ENCODE data around the gene WNT6. TPM values are rescaled to one million over a fixed set of nuclear protein-coding genes. Genes with fewer than 3 reads are reported as not detected.

The WNT6 gene
- not detected for total RNA-seq

DNA sequence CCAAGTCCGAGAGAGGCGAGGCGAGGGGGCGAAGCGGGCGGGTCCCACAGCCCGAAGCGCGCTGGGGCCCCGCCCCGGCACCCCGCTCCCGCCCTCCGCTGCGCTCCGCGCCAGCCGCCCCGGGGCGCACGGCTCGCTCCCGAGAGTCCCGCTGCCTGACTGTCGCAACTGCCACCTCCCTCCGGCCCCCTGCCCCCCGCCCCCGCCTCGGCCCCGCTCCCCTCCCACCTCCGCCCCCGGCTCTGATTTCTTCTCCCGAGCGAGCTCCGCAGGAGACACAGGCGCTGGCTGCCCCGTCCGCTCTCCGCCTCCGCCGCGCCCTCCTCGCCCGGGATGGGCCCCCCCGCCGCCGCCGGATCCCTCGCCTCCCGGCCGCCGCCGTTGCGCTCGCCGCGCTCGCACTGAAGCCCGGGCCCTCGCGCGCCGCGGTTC, at the start of gene WNT6:
Gene WNT6, plus strand, starts transcription at position 250 of the 432 bp plus-strand sequence. CDS start 233 bp downstream, outside the sequence.
- H3K36me3 Mint-ChIP-seq (ENCODE audit: low read depth): no peaks in the 10 kb centered on the region
- H3K4me3 Mint-ChIP-seq: no peak within 1 kb of the TSS
- ChIA-PET CTCF (no interaction called here), POLR2A (no interaction called here)
- H3K27me3 Mint-ChIP-seq: peaks cover 81% of the 10 kb centered on the region
- no peak within 1 kb of the TSS for H3K27ac Mint-ChIP-seq
- no peak for DNase-seq
- H3K9me3 Mint-ChIP-seq: no peaks in the 10 kb centered on the region
- peaks cover 5% of the 10 kb centered on the region for H3K4me1 Mint-ChIP-seq

DNA sequence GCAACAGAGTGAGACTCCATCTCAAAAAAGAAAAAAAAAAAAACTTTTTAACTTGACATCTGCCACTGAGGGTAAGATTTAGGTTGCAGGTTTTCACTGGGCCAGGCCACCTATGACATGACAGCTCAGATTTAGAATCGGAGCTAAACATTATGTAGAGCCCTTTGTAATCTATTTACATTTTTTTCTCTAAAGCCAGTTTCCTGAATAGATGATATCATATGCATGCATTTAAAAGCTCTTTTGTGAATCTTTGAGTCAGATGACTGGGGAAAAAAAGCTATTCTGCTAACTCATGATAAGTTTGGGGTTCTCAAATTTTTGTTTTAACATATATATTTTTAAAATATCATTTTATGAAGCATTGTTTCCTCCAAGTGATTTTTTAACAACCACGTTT, 49.3 kb upstream of the WNT6 start:
- H3K36me3 Mint-ChIP-seq (ENCODE audit: low read depth): no peaks in the 10 kb centered on the region
- no peak overlapping the region for H3K4me3 Mint-ChIP-seq
- ChIA-PET CTCF (interaction anchor here (1.0 to 1.2 kb wide), 2 partner anchors 37 to 88 kb away, joined by 3 read pairs; no protein-coding TSS in a partner anchor), POLR2A (interaction anchor here (0.7 kb wide), 1 partner anchor 22 kb away, joined by 4 read pairs; no protein-coding TSS in a partner anchor)
- H3K9me3 Mint-ChIP-seq: no peaks in the 10 kb centered on the region
- peaks cover 5% of the 10 kb centered on the region for H3K4me1 Mint-ChIP-seq
- peaks cover 19% of the 10 kb centered on the region for H3K27me3 Mint-ChIP-seq
- no peak for DNase-seq
- H3K27ac Mint-ChIP-seq: no peak overlapping the region

DNA sequence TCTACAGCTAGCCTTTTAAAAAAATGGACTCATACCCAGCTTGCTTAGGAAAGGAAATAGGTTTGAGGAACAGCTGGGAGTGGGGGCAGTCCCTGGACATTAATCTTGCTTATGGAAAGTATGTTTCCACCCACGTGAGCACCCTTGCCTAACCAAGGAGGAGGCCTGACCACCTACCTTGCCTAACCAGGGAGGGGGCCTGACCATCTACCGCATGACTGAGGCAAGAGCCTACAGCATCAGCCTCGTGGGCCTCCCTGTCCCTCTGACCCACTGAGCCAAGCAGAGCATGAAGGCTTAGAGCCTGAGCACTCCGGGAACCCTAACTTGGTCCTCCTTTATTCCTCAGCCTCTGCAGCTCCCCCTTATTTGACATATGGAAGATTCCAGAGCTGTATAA, 48.2 kb upstream of the WNT6 start:
- Mint-ChIP-seq H3K9me3 (no peaks in the 10 kb centered on the region), H3K27ac (no peak overlapping the region), H3K4me1 (peaks cover 3% of the 10 kb centered on the region), H3K27me3 (peaks cover 13% of the 10 kb centered on the region), H3K36me3 (ENCODE audit: low read depth) (no peaks in the 10 kb centered on the region), H3K4me3 (no peak overlapping the region)
- ChIA-PET POLR2A (no interaction called here), CTCF (no interaction called here)
- no peak for DNase-seq

DNA sequence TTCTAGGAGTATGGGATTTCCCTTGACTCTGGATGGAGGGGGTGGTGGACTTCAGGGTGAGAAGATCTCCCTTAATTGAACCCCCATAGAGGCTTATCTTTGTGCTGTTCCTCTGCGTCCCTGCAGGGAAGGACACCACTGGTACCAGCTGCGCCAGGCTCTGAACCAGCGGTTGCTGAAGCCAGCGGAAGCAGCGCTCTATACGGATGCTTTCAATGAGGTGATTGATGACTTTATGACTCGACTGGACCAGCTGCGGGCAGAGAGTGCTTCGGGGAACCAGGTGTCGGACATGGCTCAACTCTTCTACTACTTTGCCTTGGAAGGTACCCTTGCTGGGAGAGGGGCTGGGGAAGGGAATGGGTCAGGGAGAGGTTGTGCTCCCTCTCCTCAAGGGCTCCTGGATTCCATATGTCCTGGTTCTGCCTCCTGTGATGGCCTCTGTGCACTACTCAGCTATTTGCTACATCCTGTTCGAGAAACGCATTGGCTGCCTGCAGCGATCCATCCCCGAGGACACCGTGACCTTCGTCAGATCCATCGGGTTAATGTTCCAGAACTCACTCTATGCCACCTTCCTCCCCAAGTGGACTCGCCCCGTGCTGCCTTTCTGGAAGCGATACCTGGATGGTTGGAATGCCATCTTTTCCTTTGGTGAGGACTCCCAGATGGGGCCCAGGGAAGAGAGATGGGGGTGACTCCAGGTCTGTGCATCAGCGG, 47.3 kb upstream of the WNT6 start:
- CTCF ChIA-PET: no interaction called here
- Mint-ChIP-seq H3K9me3 (no peaks in the 10 kb centered on the region), H3K36me3 (ENCODE audit: low read depth) (no peaks in the 10 kb centered on the region), H3K27me3 (peaks cover 14% of the 10 kb centered on the region), H3K4me3 (no peak overlapping the region), H3K4me1 (no peaks in the 10 kb centered on the region), H3K27ac (no peak overlapping the region)
- no peak for DNase-seq
- POLR2A ChIA-PET: no interaction called here

DNA sequence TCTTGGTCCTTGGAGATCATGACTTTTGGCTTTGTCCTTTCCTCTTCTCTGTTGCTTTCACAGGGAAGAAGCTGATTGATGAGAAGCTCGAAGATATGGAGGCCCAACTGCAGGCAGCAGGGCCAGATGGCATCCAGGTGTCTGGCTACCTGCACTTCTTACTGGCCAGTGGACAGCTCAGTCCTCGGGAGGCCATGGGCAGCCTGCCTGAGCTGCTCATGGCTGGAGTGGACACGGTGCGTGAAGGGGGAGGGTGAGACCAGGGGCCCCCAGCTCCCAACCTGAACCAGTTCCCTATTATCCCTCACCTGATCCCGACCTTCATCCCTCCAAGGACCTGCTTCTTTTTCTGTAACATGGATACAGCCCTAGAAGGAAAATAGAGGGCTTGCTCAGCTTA, 46.7 kb upstream of the WNT6 start:
- no peak for DNase-seq
- Mint-ChIP-seq H3K4me1 (no peaks in the 10 kb centered on the region), H3K36me3 (ENCODE audit: low read depth) (no peaks in the 10 kb centered on the region), H3K4me3 (no peak overlapping the region), H3K9me3 (no peaks in the 10 kb centered on the region), H3K27ac (no peak overlapping the region), H3K27me3 (peaks cover 18% of the 10 kb centered on the region)
- ChIA-PET CTCF (no interaction called here), POLR2A (no interaction called here)

DNA sequence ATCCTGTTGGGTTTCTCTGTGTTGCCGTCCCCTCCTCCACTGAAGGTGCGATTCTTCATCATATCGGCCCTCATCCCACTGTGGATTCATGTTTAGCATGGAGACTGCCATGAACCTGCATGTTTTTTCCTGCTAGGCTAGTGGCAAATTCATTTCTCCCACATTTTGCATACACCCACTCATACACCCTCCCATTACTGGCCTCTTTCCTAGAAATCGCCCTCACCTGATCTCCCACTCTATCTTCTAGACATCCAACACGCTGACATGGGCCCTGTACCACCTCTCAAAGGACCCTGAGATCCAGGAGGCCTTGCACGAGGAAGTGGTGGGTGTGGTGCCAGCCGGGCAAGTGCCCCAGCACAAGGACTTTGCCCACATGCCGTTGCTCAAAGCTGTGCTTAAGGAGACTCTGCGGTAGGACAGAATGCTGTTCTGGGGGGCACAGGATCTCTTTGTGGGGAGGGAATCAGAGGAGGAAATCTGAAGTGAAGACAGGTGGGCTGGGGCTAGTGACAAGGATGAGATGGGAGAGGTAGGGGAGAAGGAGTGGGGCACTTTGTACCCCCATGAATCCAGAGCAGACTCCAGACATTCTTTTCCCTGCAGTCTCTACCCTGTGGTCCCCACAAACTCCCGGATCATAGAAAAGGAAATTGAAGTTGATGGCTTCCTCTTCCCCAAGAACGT, 45.7 kb upstream of the WNT6 start:
- no peaks in the 10 kb centered on the region for H3K4me1 Mint-ChIP-seq
- H3K27ac Mint-ChIP-seq: no peak overlapping the region
- CTCF ChIA-PET: no interaction called here
- POLR2A ChIA-PET: no interaction called here
- no peak for DNase-seq
- H3K4me3 Mint-ChIP-seq: no peak overlapping the region
- no peaks in the 10 kb centered on the region for H3K36me3 Mint-ChIP-seq (ENCODE audit: low read depth)
- peaks cover 24% of the 10 kb centered on the region for H3K27me3 Mint-ChIP-seq
- no peaks in the 10 kb centered on the region for H3K9me3 Mint-ChIP-seq

DNA sequence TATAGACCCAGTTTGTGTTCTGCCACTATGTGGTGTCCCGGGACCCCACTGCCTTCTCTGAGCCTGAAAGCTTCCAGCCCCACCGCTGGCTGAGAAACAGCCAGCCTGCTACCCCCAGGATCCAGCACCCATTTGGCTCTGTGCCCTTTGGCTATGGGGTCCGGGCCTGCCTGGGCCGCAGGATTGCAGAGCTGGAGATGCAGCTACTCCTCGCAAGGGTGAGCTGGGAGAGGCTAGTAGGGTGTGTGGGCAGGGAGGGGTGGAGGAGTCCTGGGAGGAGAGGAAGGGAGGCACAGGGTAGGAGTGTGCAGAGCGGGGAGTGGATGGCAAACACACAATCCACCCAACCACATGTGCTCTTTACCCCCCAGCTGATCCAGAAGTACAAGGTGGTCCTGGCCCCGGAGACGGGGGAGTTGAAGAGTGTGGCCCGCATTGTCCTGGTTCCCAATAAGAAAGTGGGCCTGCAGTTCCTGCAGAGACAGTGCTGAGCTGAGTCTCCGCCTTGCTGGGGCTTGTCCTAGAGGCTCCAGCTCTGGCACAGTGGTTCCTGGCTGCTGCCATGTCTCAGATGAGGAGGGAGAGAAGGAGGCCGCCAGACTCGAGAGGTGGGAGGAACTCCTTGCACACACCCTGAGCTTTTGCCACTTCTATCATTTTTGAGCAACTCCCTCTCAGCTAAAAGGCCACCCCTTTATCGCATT, 44.9 kb upstream of the WNT6 start:
- no peak overlapping the region for H3K4me3 Mint-ChIP-seq
- ChIA-PET CTCF (no interaction called here), POLR2A (no interaction called here)
- H3K36me3 Mint-ChIP-seq (ENCODE audit: low read depth): no peaks in the 10 kb centered on the region
- no peaks in the 10 kb centered on the region for H3K4me1 Mint-ChIP-seq
- DNase-seq: no peak
- peaks cover 18% of the 10 kb centered on the region for H3K27me3 Mint-ChIP-seq
- H3K9me3 Mint-ChIP-seq: no peaks in the 10 kb centered on the region
- H3K27ac Mint-ChIP-seq: no peak overlapping the region

DNA sequence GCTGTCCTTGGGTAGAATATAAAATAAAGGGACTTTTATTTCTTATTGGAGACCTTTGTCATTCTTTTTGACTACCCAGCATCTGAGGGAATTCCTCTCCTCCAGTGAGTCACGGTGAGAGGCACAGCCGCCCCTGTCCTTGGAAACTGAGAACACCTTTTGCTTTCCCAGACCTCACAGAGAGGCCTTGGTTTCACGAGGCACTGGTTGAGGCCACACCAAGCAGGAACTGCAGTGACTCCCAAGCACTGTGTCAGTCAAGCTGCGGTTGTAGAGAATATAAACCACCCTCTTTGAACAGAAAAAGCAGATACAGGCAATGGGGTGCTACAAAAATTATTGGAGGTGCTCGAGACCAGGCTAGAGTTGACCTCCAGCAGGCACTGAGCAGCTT, 44.4 kb upstream of the WNT6 start:
- CTCF ChIA-PET: no interaction called here
- no peak overlapping the region for H3K4me3 Mint-ChIP-seq
- no peak overlapping the region for H3K27ac Mint-ChIP-seq
- H3K27me3 Mint-ChIP-seq: peaks cover 18% of the 10 kb centered on the region
- DNase-seq: no peak
- H3K36me3 Mint-ChIP-seq (ENCODE audit: low read depth): no peaks in the 10 kb centered on the region
- POLR2A ChIA-PET: no interaction called here
- H3K4me1 Mint-ChIP-seq: no peaks in the 10 kb centered on the region
- no peaks in the 10 kb centered on the region for H3K9me3 Mint-ChIP-seq

DNA sequence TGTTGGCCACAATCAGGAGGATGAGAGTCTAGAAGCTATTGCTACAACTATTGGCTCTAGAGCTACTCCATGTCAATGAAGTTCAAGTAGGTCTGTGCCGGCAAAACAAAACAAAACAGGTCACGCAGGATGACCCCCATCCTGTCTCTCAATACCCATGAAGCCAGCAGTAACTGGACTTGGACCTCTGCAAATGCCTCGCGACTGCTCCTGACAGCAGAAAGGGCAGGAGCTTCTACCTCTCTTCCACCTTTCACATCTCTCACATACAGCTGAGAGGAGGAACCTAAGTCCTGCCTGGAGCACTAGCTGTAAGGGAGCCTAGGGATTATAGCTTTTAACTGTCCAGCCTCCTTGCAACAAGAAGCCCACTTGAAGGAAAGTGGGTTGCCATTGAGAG, 44.0 kb upstream of the WNT6 start:
- H3K4me1 Mint-ChIP-seq: no peaks in the 10 kb centered on the region
- CTCF ChIA-PET: no interaction called here
- no peaks in the 10 kb centered on the region for H3K36me3 Mint-ChIP-seq (ENCODE audit: low read depth)
- POLR2A ChIA-PET: no interaction called here
- H3K9me3 Mint-ChIP-seq: no peaks in the 10 kb centered on the region
- H3K27ac Mint-ChIP-seq: no peak overlapping the region
- H3K4me3 Mint-ChIP-seq: no peak overlapping the region
- no peak for DNase-seq
- peaks cover 18% of the 10 kb centered on the region for H3K27me3 Mint-ChIP-seq

DNA sequence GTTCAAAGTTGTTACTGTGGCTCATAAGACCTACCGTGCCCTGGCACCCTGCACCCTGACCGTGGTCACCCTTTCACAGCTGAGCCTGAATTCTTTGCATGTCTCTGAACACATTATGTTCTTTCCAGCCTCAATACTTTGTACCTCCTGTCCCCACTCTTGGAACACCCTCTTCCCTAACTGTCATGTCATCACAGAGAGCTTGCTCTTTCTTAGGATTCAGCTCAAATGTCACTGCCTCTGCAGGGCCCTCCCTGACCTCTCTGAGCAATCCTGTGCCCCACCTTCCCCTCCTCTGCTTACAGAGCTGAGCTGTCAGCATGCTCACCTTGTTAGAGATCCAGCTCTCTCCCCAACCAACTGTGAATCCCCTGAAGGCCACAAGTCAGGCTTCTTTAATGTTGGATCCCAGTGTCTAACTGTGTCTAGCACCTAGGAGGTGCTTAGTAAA, 43.0 kb upstream of the WNT6 start:
- Mint-ChIP-seq H3K27me3 (peaks cover 22% of the 10 kb centered on the region), H3K27ac (no peak overlapping the region), H3K4me3 (no peak overlapping the region), H3K9me3 (no peaks in the 10 kb centered on the region), H3K36me3 (ENCODE audit: low read depth) (no peaks in the 10 kb centered on the region), H3K4me1 (no peaks in the 10 kb centered on the region)
- CTCF ChIA-PET: no interaction called here
- POLR2A ChIA-PET: no interaction called here
- no peak for DNase-seq

DNA sequence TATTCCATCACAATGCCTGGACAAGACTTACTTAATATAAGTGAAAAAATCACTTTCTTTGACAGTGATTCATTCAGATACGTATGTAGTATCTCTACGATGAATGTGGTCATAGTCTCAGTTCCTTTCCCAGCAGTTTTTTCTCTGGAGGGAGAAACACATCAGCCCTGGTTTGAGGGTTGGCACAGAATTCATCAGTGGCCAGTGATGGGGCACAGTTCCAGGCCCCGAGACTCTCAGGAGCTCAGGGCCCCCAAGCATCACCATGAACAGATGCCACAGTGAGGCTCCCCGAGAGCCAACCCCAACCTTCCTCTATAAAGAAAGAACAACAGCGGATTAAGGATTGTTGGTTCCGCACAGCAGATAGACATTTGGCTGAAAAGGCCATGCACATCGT, 40.5 kb upstream of the WNT6 start:
- H3K27me3 Mint-ChIP-seq: peaks cover 25% of the 10 kb centered on the region
- ChIA-PET CTCF (no interaction called here), POLR2A (no interaction called here)
- H3K27ac Mint-ChIP-seq: no peak overlapping the region
- no peaks in the 10 kb centered on the region for H3K36me3 Mint-ChIP-seq (ENCODE audit: low read depth)
- no peaks in the 10 kb centered on the region for H3K9me3 Mint-ChIP-seq
- no peaks in the 10 kb centered on the region for H3K4me1 Mint-ChIP-seq
- no peak overlapping the region for H3K4me3 Mint-ChIP-seq
- no peak for DNase-seq

DNA sequence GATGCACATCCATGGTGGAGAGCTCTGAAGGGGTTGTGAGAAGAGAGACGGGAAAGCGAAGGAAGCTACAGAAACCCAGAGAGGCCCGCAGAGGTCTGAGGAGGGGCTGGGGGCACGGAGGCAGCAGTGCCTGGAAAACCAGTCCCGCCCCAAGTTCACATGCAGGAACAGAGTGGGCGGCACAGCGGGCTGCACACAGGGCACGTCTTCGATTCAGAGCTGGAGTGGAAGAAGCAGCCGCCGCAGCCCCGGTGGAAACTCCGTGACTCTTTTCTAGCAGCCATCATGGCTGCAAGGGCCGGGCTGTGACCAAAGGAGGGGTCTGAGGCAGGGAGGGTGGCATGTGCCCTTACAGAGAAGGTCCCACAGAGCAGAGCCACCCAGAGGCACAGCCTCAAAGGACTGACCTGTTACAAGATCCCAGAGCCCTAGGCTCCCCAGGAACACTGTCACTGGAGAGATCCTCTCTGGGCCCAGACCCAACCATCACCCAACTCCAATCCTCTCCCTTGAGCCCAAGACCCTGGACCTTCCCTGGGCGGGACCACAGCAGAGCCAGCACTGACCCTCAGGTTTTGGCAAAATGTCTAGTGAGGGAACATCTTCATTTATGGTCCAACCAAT, 38.7 kb upstream of the WNT6 start:
- Mint-ChIP-seq H3K36me3 (ENCODE audit: low read depth) (no peaks in the 10 kb centered on the region), H3K27me3 (peaks cover 25% of the 10 kb centered on the region), H3K9me3 (no peaks in the 10 kb centered on the region), H3K4me1 (no peaks in the 10 kb centered on the region), H3K4me3 (no peak overlapping the region), H3K27ac (no peak overlapping the region)
- DNase-seq: no peak
- ChIA-PET CTCF (no interaction called here), POLR2A (no interaction called here)

DNA sequence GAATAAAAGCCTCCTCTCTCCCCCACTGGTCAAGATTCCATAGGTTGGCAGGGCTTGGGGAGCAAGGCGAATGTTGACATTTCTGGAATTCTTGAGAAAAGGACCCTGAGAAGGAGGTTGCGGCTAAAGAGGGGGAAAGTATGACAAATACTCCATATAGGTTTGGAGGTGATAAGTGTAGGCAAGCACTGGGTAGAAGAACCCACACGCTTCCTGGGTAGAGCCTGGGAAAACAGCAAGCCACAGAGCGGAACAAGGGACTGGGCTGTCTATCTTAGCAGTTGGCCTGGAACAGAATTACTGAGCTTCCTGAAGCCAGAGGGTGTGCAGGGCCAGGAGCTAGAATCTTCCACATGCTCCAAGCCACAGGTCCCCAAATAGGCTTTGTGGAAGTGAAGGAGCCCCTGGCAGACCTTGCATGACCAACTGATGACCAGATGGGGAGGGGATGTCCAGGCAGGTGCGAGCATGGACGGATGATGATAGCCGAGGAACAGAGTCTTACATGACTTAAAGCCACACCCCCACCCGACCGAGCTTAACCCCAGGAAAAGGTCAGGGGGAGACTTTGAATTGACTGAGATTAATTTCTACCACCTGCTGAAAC, 37.9 kb upstream of the WNT6 start:
- no peaks in the 10 kb centered on the region for H3K9me3 Mint-ChIP-seq
- DNase-seq: no peak
- no peak overlapping the region for H3K4me3 Mint-ChIP-seq
- no peaks in the 10 kb centered on the region for H3K36me3 Mint-ChIP-seq (ENCODE audit: low read depth)
- H3K4me1 Mint-ChIP-seq: no peaks in the 10 kb centered on the region
- peaks cover 20% of the 10 kb centered on the region for H3K27me3 Mint-ChIP-seq
- ChIA-PET CTCF (no interaction called here), POLR2A (no interaction called here)
- H3K27ac Mint-ChIP-seq: no peak overlapping the region
